ENCODE measurements around the gene OBSCN.

GRCh38 chr1:228340686-228341449, 133.0 kb downstream of the OBSCN start:
- no peak; the same call in 1 of the 2 replicates for TF ChIP-seq CTCF (conservative IDR thresholded peaks at IDR 0.05)
- no peak for TF ChIP-seq ZFX (IDR thresholded peaks at IDR 0.05)

All from C4-2B (cell line).